HG03280 (cell line): ENCODE results near the gene RBM23.

Experiments used
- ATAC-seq: cut with Tn5 transposase; IDR thresholded peaks from one replicate; pipeline ENCODE4 v1.9.1; 2021; ENCODE audit warnings: mild to moderate bottlenecking, moderate library complexity; ENCODE audit not compliant: unreplicated experiment

Gene RBM23

GRCh38 chr14:22845821-22846625, 72.9 kb downstream of the RBM23 start:
- no peak for ATAC-seq

GRCh38 chr14:22845103-22845394, 73.9 kb downstream of the RBM23 start:
- ATAC-seq = no peak

GRCh38 chr14:22844221-22845102, 74.5 kb downstream of the RBM23 start:
- ATAC-seq = no peak
